IMR-90 (cell line): Measurements from ENCODE around the gene CPED1. TPM values are rescaled to one million over a fixed set of nuclear protein-coding genes. Genes with fewer than 3 reads are reported as not detected.

Experiments
- ATAC-seq: fragments of 200-7000 bp; cut with Tn5 transposase; 2 replicates; pipeline ENCODE4 v1.9.1; 2020; ENCODE audit warnings: low read depth, mild to moderate bottlenecking, moderate library complexity
- BruUV-seq: library from RNA; stranded (reverse); fragments of 400-500 nt; replicated peaks from 2 replicates; lab custom pipeline; 2021; lab: Mats Ljungman, UMichigan
- CTCF ChIA-PET: fragments of 300-600 bp; formaldehyde crosslinking; extraction: SDS; loops from one replicate; lab custom pipeline; 2021; ENCODE audit warnings: antibody characterized with exemption; lab: Yijun Ruan, JAX
- POLR2A ChIA-PET: fragments of 300-600 bp; sonication (Branson Sonifier 250); formaldehyde crosslinking; loops from one replicate; lab custom pipeline; 2022; ENCODE audit warnings: antibody characterized with exemption; ENCODE audit not compliant: unreplicated experiment; lab: Charles Lee
- DNase-seq: peaks from one replicate; pipeline ENCODE4 v3.0.0; 2013
- H2AFZ ChIP-seq: replicated peaks from 2 replicates; pipeline ENCODE3; 2013; ENCODE audit warnings: low read length, mild to moderate bottlenecking; ENCODE audit not compliant: poor library complexity
- H2AK5ac ChIP-seq: 2 replicates; pipeline ENCODE4 v1.6.1; 2013; ENCODE audit warnings: low read depth, low read length, inconsistent platforms
- H2AK9ac ChIP-seq: replicated peaks from 2 replicates; pipeline ENCODE3; 2013; ENCODE audit warnings: mild to moderate bottlenecking, low read depth, low read length, moderate library complexity; ENCODE audit not compliant: poor library complexity
- H2BK120ac ChIP-seq: 2 replicates; pipeline ENCODE4 v1.6.1; 2013; ENCODE audit warnings: low read depth, low read length, inconsistent platforms
- H2BK15ac ChIP-seq: 3 replicates; pipeline ENCODE4 v1.6.1; 2013; ENCODE audit warnings: low read depth, low read length, inconsistent platforms
- H2BK20ac ChIP-seq: 2 replicates; pipeline ENCODE4 v1.6.1; 2013; ENCODE audit warnings: low read depth, mild to moderate bottlenecking, inconsistent platforms, low read length, moderate library complexity
- H2BK5ac ChIP-seq: 2 replicates; pipeline ENCODE4 v1.6.1; 2013; ENCODE audit warnings: mild to moderate bottlenecking, low read depth, low read length, inconsistent platforms; ENCODE audit not compliant: poor library complexity, severe bottlenecking
- H3K14ac ChIP-seq: replicated peaks from 2 replicates; pipeline ENCODE4 v1.6.1; 2013; ENCODE audit warnings: low read depth, low read length, inconsistent platforms
- H3K18ac ChIP-seq: 2 replicates; pipeline ENCODE4 v1.6.1; 2013; ENCODE audit warnings: low read depth, low read length, control low read depth
- H3K23ac ChIP-seq: 2 replicates; pipeline ENCODE4 v1.6.1; 2013; ENCODE audit warnings: low read depth, low read length, inconsistent platforms
- H3K27ac ChIP-seq: 2 replicates; pipeline ENCODE4 v1.5.1; 2013; ENCODE audit warnings: mild to moderate bottlenecking, control low read depth, low read length; ENCODE audit not compliant: insufficient read depth
- H3K27me3 ChIP-seq: 2 replicates; pipeline ENCODE4 v1.6.1; 2013; ENCODE audit warnings: low read length; ENCODE audit not compliant: control insufficient read depth, insufficient read depth
- H3K36me3 ChIP-seq: 2 replicates; pipeline ENCODE4 v1.6.1; 2013; ENCODE audit warnings: low read length, mixed read lengths; ENCODE audit not compliant: control insufficient read depth, insufficient read depth
- H3K4ac ChIP-seq: 2 replicates; pipeline ENCODE4 v1.6.1; 2013; ENCODE audit warnings: low read depth, low read length, inconsistent platforms
- H3K4me1 ChIP-seq: 2 replicates; pipeline ENCODE4 v1.6.1; 2013; ENCODE audit warnings: low read length, mixed read lengths; ENCODE audit not compliant: control insufficient read depth, insufficient read depth
- H3K4me2 ChIP-seq: 2 replicates; pipeline ENCODE4 v1.6.1; 2013; ENCODE audit warnings: low read depth, mild to moderate bottlenecking, control low read depth, low read length, moderate library complexity
- H3K4me3 ChIP-seq: 2 replicates; pipeline ENCODE4 v1.5.1; 2013; ENCODE audit warnings: low read depth, mild to moderate bottlenecking, control low read depth, low read length, moderate library complexity; ENCODE audit not compliant: insufficient read depth
- H3K56ac ChIP-seq: 2 replicates; pipeline ENCODE4 v1.6.1; 2013; ENCODE audit warnings: low read length, inconsistent platforms; ENCODE audit not compliant: insufficient read depth; ENCODE audit errors: extremely low read depth
- H3K79me1 ChIP-seq, 2 experiments: 2 replicates each; pipeline ENCODE4 v1.6.1; 2013; ENCODE audit warnings: low read length in 2 of 2, inconsistent platforms in 1 of 2, low read depth in 1 of 2
- H3K9ac ChIP-seq: 2 replicates; pipeline ENCODE4 v1.6.1; 2013; ENCODE audit warnings: low read depth, low read length, control low read depth
- H3K9me1 ChIP-seq: 2 replicates; pipeline ENCODE4 v1.6.1; 2013; ENCODE audit warnings: low read length, inconsistent platforms; ENCODE audit not compliant: insufficient read depth
- H3K9me3 ChIP-seq: 2 replicates; pipeline ENCODE4 v1.6.1; 2013; ENCODE audit warnings: low read length; ENCODE audit not compliant: control insufficient read depth, insufficient read depth
- H4K20me1 ChIP-seq: 2 replicates; pipeline ENCODE4 v1.6.1; 2013; ENCODE audit warnings: low read length, inconsistent platforms; ENCODE audit not compliant: insufficient read depth
- H4K5ac ChIP-seq: 2 replicates; pipeline ENCODE4 v1.6.1; 2013; ENCODE audit warnings: mild to moderate bottlenecking, low read depth, low read length, control low read depth
- H4K8ac ChIP-seq, 2 experiments: 2 replicates each; pipeline ENCODE4 v1.6.1; 2013; ENCODE audit warnings: low read depth in 2 of 2, low read length in 2 of 2, control low read depth in 1 of 2, inconsistent platforms in 1 of 2
- H4K91ac ChIP-seq: 2 replicates; pipeline ENCODE4 v1.6.1; 2013; ENCODE audit warnings: low read depth, low read length, inconsistent platforms; ENCODE audit not compliant: insufficient read depth
- BHLHE40 ChIP-seq: fragments of 150-350 bp; IDR thresholded peaks from 2 replicates; pipeline ENCODE4 v1.6.1; 2016; ENCODE audit warnings: mild to moderate bottlenecking, low read depth, low read length
- CEBPB ChIP-seq: IDR thresholded peaks from 2 replicates; pipeline ENCODE4 v1.6.1; 2012; ENCODE audit warnings: low read depth, low read length, improper control_type of control experiment
- FOS ChIP-seq: fragments of 150-350 bp; IDR thresholded peaks from 2 replicates; pipeline ENCODE4 v1.6.1; 2016; ENCODE audit warnings: low read depth, low read length
- MAZ ChIP-seq: IDR thresholded peaks from 2 replicates; pipeline ENCODE4 v1.6.1; 2012; ENCODE audit warnings: low read depth, mild to moderate bottlenecking, low read length, improper control_type of control experiment, moderate library complexity, borderline replicate concordance
- NFE2L2 ChIP-seq: fragments of 150-350 bp; IDR thresholded peaks from 2 replicates; pipeline ENCODE4 v1.6.1; 2016; ENCODE audit warnings: low read depth, mild to moderate bottlenecking, low read length
- POLR2A ChIP-seq: IDR thresholded peaks from 2 replicates; pipeline ENCODE4 v1.6.1; 2012; ENCODE audit warnings: mild to moderate bottlenecking, low read depth, low read length
- RAD21 ChIP-seq: IDR thresholded peaks from 2 replicates; pipeline ENCODE4 v1.6.1; 2012; ENCODE audit warnings: low read length, improper control_type of control experiment
- RCOR1 ChIP-seq: IDR thresholded peaks from 2 replicates; pipeline ENCODE4 v1.6.1; 2012; ENCODE audit warnings: mild to moderate bottlenecking, low read length, improper control_type of control experiment; ENCODE audit not compliant: insufficient replicate concordance
- RFX5 ChIP-seq: IDR thresholded peaks from 2 replicates; pipeline ENCODE4 v1.8.0; 2012; ENCODE audit warnings: low read depth, mild to moderate bottlenecking, low read length, moderate library complexity
- SMC3 ChIP-seq: fragments of 150-350 bp; IDR thresholded peaks from 2 replicates; pipeline ENCODE4 v1.6.1; 2016; ENCODE audit warnings: low read depth, mild to moderate bottlenecking, antibody characterized with exemption, low read length, moderate library complexity
- WGBS, 2 experiments: methylation state at CpG; one replicate each; pipeline versions ENCODE4 v1.1.5 to v1.1.7; 2013; ENCODE audit warnings: missing lambda C conversion rate in 2 of 2; ENCODE audit not compliant: insufficient read length in 1 of 2; ENCODE audit errors: extremely low coverage in 2 of 2; 5-methylcytosine and 5-hydroxymethylcytosine counted together
- dilution Hi-C: fragments of 300-500 bp; cut with HindIII; formaldehyde crosslinking; loops from one replicate; pipeline ENCODE4 v1.14.3; 2018; ENCODE audit warnings: low sequenced_read_pairs; ENCODE audit not compliant: unreplicated experiment
- in situ Hi-C: fragments of 300-500 bp; cut with MboI; formaldehyde crosslinking; loops from 3 replicates; pipeline ENCODE4 v1.14.3; 2019; ENCODE audit warnings: low sequenced_read_pairs, inconsistent platforms, mixed read lengths
- intact Hi-C: fragments of 100-400 bp; cut with micrococcal nuclease; formaldehyde crosslinking; loops from 2 replicates; pipeline ENCODE4 v1.10.0; 2022
- polyA plus RNA-seq, 3 experiments: library from polyadenylated mRNA; depleted of rRNA; stranded (reverse); fragments of >200 nt; gene quantifications; 2 replicates each; pipeline ENCODE4 v1.2.3, GENCODE V29; 2012; ENCODE audit warnings: low replicate concordance in 1 of 3
- total RNA-seq: library from RNA; depleted of rRNA; stranded (reverse); fragments of >200 nt; gene quantifications from 2 replicates; pipeline ENCODE4 v1.2.3, GENCODE V29; 2012
- TF ChIP-seq, protein P1 (sequence below): fragments of 150-350 bp; IDR thresholded peaks from 2 replicates; pipeline ENCODE4 v1.6.1; 2017; ENCODE audit warnings: mild to moderate bottlenecking, antibody characterized with exemption, low read length, low read depth

Gene CPED1
- total and polyA plus RNA-seq, 2 of the 4 experiments (the other 2 are of a cell fraction): 31.2 to 96.8 TPM

DNA sequence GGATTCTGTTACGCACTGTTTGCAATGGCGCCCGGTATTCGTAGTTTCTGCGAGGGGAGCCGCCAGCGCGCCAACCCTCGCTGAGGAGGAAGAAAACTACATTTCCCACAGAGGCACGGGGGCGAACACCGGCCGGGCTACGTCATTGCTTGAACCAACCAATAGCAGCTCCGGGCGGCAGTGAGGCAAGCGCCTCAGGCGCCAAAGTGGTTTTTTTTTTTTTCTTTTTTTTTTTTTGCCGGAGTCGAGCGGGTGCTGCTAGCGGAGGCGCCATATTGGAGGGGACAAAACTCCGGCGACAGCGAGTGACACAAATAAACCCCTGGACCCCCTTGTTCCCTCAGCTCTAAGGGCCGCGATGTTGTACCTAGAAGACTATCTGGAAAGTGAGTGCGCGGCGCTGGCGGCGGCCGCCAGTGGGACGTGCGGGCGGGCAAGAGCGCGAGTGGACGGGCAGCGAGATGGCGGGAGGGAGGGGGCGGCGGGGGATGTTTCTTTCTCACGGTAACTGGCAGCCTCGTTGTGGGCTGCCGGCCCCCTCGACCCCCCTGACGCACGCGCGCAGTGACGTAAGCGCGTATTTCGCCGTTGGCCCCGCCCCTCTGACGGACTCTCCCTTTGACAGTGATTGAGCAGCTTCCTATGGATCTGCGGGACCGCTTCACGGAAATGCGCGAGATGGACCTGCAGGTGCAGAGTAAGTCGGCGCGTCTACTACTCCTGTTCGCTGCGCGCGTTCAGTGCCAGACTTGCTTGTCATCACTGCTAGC is 37.8 kb upstream of the CPED1 start, which contains the start of gene ING3 (continued):
- TF ChIP-seq, protein P1, sequence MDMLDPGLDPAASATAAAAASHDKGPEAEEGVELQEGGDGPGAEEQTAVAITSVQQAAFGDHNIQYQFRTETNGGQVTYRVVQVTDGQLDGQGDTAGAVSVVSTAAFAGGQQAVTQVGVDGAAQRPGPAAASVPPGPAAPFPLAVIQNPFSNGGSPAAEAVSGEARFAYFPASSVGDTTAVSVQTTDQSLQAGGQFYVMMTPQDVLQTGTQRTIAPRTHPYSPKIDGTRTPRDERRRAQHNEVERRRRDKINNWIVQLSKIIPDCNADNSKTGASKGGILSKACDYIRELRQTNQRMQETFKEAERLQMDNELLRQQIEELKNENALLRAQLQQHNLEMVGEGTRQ: peak; percentile 62; the same call in 1 of the 2 replicates
- 0 out of 2 replicates have a peak, but pooled peaks have one; percentile 22 for TF ChIP-seq FOS

DNA sequence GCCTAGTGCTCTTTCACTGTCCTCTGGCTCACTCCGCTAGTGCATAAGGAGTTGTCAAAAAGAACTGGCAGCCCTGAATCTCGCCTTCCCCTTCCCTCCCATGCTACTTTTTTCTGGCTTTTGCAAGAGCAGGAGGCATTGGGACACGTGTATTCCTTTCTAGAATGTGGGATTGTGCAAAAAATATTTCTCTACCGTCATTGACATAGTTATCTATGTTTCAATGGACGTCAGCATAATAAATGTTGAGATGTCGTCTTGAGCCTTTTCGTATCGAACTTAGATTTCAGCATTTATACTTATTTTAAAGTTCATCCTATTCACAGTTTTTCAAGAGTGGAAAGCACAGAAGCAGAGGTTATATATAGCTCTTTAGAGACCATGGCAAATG is 37.2 kb upstream of the CPED1 start:
- intact Hi-C loops: loop anchor here (10.0 kb wide), 1 partner anchor 1043 kb away; no protein-coding TSS in a partner anchor
- Histone ChIP-seq H3K79me1 (peaks cover 8 to 10% of the 10 kb centered on the region in 2 experiments), H3K4me3 (peak overlapping the region; percentile 73), H3K36me3 (peaks cover 4% of the 10 kb centered on the region), H4K20me1 (0 out of 2 replicates have a peak, but pooled peaks cover 4% of the 10 kb centered on the region), H3K56ac (peak overlapping the region; percentile 38; the same call in 1 of the 2 replicates), H3K27me3 (0 out of 2 replicates have a peak, but pooled peaks cover 1% of the 10 kb centered on the region), H2AK5ac (0 out of 2 replicates have a peak overlapping the region, but pooled peaks have one; percentile 11), H3K23ac (peak overlapping the region; percentile 72), H2AK9ac (peak overlapping the region; percentile 98), H2BK15ac (no peak overlapping the region), H2BK5ac (peak overlapping the region; percentile 46), H3K14ac (peak overlapping the region; percentile 72), H3K4me2 (peak overlapping the region; percentile 77), H3K9me1 (no peaks in the 10 kb centered on the region), H3K18ac (no peak overlapping the region), H3K9me3 (no peaks in the 10 kb centered on the region), H3K4me1 (peaks cover 2% of the 10 kb centered on the region; the same call in 1 of the 2 replicates), H4K8ac (peak overlapping the region in 1 of 2 experiments; percentile 53; a peak in 1 of 4 replicates), H2AFZ (peak overlapping the region; percentile 99), H4K5ac (no peak overlapping the region), H2BK120ac (0 out of 2 replicates have a peak overlapping the region, but pooled peaks have one; percentile 2), H3K4ac (peak overlapping the region; percentile 14; the same call in 1 of the 2 replicates), H2BK20ac (no peak overlapping the region), H3K9ac (peak overlapping the region; percentile 48), H4K91ac (no peak overlapping the region), H3K27ac (peak overlapping the region; percentile 1; the same call in 1 of the 2 replicates)
- dilution Hi-C loops: no loop called here
- ChIA-PET POLR2A (interaction anchor here (0.5 to 1.5 kb wide), 2 partner anchors 11 to 90 kb away, joined by 3 to 4 read pairs; no protein-coding TSS in a partner anchor), CTCF (interaction anchor here (1.0 kb wide), 1 partner anchor 145 kb away, joined by 3 read pairs; no protein-coding TSS in a partner anchor)
- ATAC-seq (no peak), DNase-seq (no peak)
- TSS peak; percentile 81 for BruUV-seq
- in situ Hi-C loops: no loop called here
- WGBS, 2 experiments: no CpG with 5 or more reads among the region's 8 CpGs
- no peak for TF ChIP-seq RAD21
- TF ChIP-seq MAZ: no peak
- TF ChIP-seq, protein P1: no peak
- no peak for TF ChIP-seq SMC3
- no peak; the same call in 1 of the 2 replicates for TF ChIP-seq CEBPB
- TF ChIP-seq POLR2A: no peak
- no peak for TF ChIP-seq NFE2L2
- no peak for TF ChIP-seq RFX5
- TF ChIP-seq RCOR1: no peak
- no peak for TF ChIP-seq BHLHE40
